Heart right ventricle (tissue), 16 donors: ENCODE results near the gene RHOG. TPM values are rescaled to one million over a fixed set of nuclear protein-coding genes. Genes with fewer than 3 reads are reported as not detected.
A peak's percentile ranks its signal among the peaks of the same experiment; 100 is the strongest.
"Not testable (repeated sequence)": the region's sequence is repeated elsewhere in the genome, so short reads cannot be mapped to it uniquely, and the experiment has no call there.

Experiments
- ATAC-seq, 8 donors: fragments of 200-7000 bp; cut with Tn5 transposase; one replicate each; pipeline ENCODE4 v1.9.1; 2020; ENCODE audit warnings: mild to moderate bottlenecking in 8 of 8, moderate library complexity in 8 of 8, moderate number of reproducible peaks in 1 of 8
- DNase-seq, 2 donors: peaks; one replicate each; pipeline ENCODE4 v3.0.0-alpha.2; 2020
- H3K27ac ChIP-seq, 10 donors: fragments of 200-600 bp; sonication (generic) in 2 of 10; one replicate each; pipeline versions ENCODE4 v1.5.0 to v1.8.0; 2020 to 2022; ENCODE audit warnings: mild to moderate bottlenecking in 3 of 10
- H3K27me3 ChIP-seq, 7 donors: fragments of 200-600 bp; one replicate each; pipeline ENCODE4 v1.8.0; 2021 to 2022; ENCODE audit warnings: mild to moderate bottlenecking in 2 of 7
- H3K36me3 ChIP-seq, 9 donors: fragments of 200-600 bp; sonication (generic) in 1 of 9; one replicate each; pipeline versions ENCODE4 v1.5.0 to v1.8.0; 2020 to 2022; ENCODE audit warnings: mild to moderate bottlenecking in 2 of 9
- H3K4me1 ChIP-seq, 9 donors: fragments of 200-600 bp; sonication (generic) in 1 of 9; one replicate each; pipeline versions ENCODE4 v1.5.0 to v1.8.0; 2020 to 2022; ENCODE audit warnings: mild to moderate bottlenecking in 4 of 9
- H3K4me3 ChIP-seq, 10 donors: fragments of 200-600 bp; sonication (generic) in 2 of 10; one replicate each; pipeline versions ENCODE4 v1.5.0 to v1.8.0; 2020 to 2022; ENCODE audit warnings: mild to moderate bottlenecking in 7 of 10, moderate library complexity in 2 of 10
- H3K9me3 ChIP-seq, 11 donors: fragments of 200-600 bp in 10 of 11; sonication (generic) in 2 of 11; one replicate each; pipeline versions ENCODE4 v1.5.0 to v1.8.0; 2013 to 2022; ENCODE audit warnings: mild to moderate bottlenecking in 2 of 11, control low read depth in 1 of 11, moderate library complexity in 1 of 11
- WGBS, 2 donors: extraction: QIAGEN DNeasy Blood & Tissue Kit; methylation state at CpG; one replicate each; pipeline ENCODE4 v1.1.7; 2013; ENCODE audit warnings: inconsistent platforms in 1 of 2; 5-methylcytosine and 5-hydroxymethylcytosine counted together
- intact Hi-C, 10 donors: fragments of 100-400 bp; cut with DNase I; formaldehyde crosslinking; loops; one replicate each; pipeline versions ENCODE4 v1.11.1 to v1.14.2; 2022
- polyA plus RNA-seq, 2 donors: library from polyadenylated mRNA; stranded (reverse); fragments of 200-250 nt; gene quantifications; one replicate each; pipeline ENCODE4 v1.2.3, GENCODE V29; 2013
- total RNA-seq, 10 donors: library from RNA; stranded (reverse); fragmentation: NEBNext Ultra II Directional in 3 of 10; extraction: Animal tissue kit (Norgen Biotek cat#: 25700) in 3 of 10; gene quantifications; one replicate each; pipeline versions ENCODE4 v1.2.1 to v1.2.4, GENCODE V29; 2021 to 2023
- TF ChIP-seq, protein P1 (sequence below), 9 donors: fragments of 200-600 bp; sonication (generic) in 2 of 9; IDR thresholded peaks; one replicate each; pipeline versions ENCODE4 v1.5.0 to v1.8.0; 2021 to 2022; ENCODE audit warnings: antibody characterized with exemption in 9 of 9, mild to moderate bottlenecking in 5 of 9, moderate library complexity in 1 of 9
- donor health status: Arrhythmogenic right ventricular cardiomyopathy.
- donor health status: ischemic (EF 13 %, LVEDD 7.1; RV severe dilation, severe dysfunction).
- donor health status: healthy with polysubstance abuse.
- donor health status: DM: no; HTN: yes; CAD: no.
- donor health status: DM: no; HTN: no; CAD: no.
- donor health status: ischemic (EF 25% LVEDD 6.9; RV normal size, moderate dysfunction).
- donor health status: ischemic (EF 25% LVEDD 5.7; RV mildly dilated, moderate dysfunction).
- donor health status: healthy.
- donor health status: DM: yes; HTN: yes; CAD: no.
- donor health status: Ischemic cardiomyopathy.
- donor health status: ischemic (EF 35%, LVEDD 5.7; RV mildly dilated, moderate dysfunction).
- donor health status: nonischemic (EF 11% LVEDD 7.7; RV severe dilation, severe dysfunction).
- donor health status: DM: yes; HTN: yes; CAD: no.
- donor health status: PGD.
- donor health status: ischemic (EF 29% LVEDD 5.4; RV normal size, mild dysfunction).
- donor health status: nonischemic (EF 23%, LVEDD 6.1; RV moderate dilation, normal function).

RHOG gene
- total and polyA plus RNA-seq, 12 donors = 15.3 to 55.7 (median 20.5) TPM

DNA sequence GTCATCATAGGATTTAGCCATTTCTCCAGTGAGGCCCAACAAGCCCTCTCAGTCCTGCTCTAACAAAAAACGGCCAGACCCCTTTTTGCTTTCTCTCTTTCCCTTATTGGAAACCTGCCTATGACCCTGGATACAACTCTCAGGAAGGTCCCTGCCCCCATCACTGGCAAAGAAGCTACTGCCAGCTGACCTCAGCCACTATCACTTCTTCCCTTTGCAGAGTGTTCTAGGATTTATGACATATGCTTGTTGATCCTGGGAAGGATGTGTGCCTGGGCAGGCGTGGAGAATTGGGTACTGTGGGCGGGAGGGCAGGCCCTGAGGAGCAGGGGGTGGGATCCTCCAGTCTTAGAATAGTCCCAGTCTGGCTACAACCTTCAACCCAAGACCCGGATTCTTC is 24.9 kb downstream of the RHOG start:
- WGBS, 2 donors = 76 to 81% methylated on average over 4 of the region's 4 CpGs
- peak overlapping the region in 8 of 10 donors; percentile 20 to 68 (median 62) for H3K27ac ChIP-seq
- no peak overlapping the region for H3K4me3 ChIP-seq
- H3K4me1 ChIP-seq = peaks cover 0 to 44% (median 7%) of the 10 kb centered on the region in 9 donors
- H3K27me3 ChIP-seq = no peaks in the 10 kb centered on the region
- no peak for DNase-seq
- intact Hi-C loops = no loop called here
- H3K36me3 ChIP-seq = peaks cover 0 to 7% (median 0%) of the 10 kb centered on the region in 9 donors
- TF ChIP-seq, protein P1, sequence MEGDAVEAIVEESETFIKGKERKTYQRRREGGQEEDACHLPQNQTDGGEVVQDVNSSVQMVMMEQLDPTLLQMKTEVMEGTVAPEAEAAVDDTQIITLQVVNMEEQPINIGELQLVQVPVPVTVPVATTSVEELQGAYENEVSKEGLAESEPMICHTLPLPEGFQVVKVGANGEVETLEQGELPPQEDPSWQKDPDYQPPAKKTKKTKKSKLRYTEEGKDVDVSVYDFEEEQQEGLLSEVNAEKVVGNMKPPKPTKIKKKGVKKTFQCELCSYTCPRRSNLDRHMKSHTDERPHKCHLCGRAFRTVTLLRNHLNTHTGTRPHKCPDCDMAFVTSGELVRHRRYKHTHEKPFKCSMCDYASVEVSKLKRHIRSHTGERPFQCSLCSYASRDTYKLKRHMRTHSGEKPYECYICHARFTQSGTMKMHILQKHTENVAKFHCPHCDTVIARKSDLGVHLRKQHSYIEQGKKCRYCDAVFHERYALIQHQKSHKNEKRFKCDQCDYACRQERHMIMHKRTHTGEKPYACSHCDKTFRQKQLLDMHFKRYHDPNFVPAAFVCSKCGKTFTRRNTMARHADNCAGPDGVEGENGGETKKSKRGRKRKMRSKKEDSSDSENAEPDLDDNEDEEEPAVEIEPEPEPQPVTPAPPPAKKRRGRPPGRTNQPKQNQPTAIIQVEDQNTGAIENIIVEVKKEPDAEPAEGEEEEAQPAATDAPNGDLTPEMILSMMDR (IDR thresholded peaks at IDR 0.05) = no peak
- H3K9me3 ChIP-seq = no peaks in the 10 kb centered on the region
- peak in 7 of 8 donors; percentile 39 to 88 (median 66) for ATAC-seq

DNA sequence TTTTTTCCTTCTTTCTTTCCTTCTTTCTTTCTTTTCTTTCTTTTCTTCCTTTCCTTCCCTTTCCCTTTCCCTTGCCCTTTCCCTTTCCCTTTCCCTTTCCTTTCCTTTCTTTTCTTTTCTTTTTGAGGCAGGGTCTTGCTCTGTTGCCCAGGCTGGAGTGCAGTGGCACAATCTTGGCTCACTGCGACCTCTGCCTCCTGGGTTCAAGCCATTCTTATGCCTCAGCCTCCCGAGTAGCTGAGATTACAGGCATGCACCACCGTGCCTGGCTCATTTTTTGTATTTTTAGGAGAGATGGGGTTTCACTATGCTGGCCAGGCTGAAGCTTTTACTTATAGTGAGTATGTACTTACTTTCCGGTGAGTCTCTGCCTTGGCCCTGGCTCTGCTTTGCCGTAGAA is 25.9 kb downstream of the RHOG start:
- H3K36me3 ChIP-seq, H3K9me3 ChIP-seq, H3K4me3 ChIP-seq, ATAC-seq, intact Hi-C loops, H3K27me3 ChIP-seq, DNase-seq: not testable (repeated sequence)
- Histone ChIP-seq H3K4me1 (peaks cover 0 to 55% (median 17%) of the 10 kb centered on the region in 9 donors), H3K27ac (peak overlapping the region in 1 of 10 donors; percentile 67)
- 95 to 96% methylated on average over 5 of the region's 5 CpGs for WGBS, 2 donors

DNA sequence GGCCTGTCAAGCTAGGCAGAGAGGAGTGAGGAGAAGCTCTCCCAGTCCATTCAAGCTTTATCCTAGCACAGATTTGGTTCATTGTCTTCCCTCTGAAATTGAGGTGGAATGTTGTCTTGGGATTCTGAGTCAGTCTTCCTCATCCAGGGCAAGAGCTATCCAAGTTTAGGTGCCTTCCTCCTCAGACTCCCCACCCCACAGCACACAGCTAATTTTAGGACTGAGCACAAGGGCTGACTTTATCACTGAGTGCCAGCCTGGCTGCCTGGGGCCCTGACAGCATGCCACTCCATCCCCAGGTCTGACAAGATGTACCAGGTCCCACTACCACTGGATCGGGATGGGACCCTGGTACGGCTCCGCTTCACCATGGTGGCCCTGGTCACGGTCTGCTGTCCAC is 29.8 kb downstream of the RHOG start:
- DNase-seq (peak in 1 of 2 donors; percentile 48), ATAC-seq (peak; percentile 44 to 79 (median 68))
- intact Hi-C loops = no loop called here
- no peaks in the 10 kb centered on the region for H3K27me3 ChIP-seq
- peaks cover 0 to 55% (median 29%) of the 10 kb centered on the region in 9 donors for H3K4me1 ChIP-seq
- peak overlapping the region in 9 of 10 donors; percentile 13 to 86 (median 76) for H3K27ac ChIP-seq
- H3K9me3 ChIP-seq = no peaks in the 10 kb centered on the region
- WGBS, 2 donors = 66 to 79% methylated on average over 4 of the region's 4 CpGs
- TF ChIP-seq, protein P1 (IDR thresholded peaks at IDR 0.05) = no peak
- H3K4me3 ChIP-seq = no peak overlapping the region
- no peaks in the 10 kb centered on the region for H3K36me3 ChIP-seq

DNA sequence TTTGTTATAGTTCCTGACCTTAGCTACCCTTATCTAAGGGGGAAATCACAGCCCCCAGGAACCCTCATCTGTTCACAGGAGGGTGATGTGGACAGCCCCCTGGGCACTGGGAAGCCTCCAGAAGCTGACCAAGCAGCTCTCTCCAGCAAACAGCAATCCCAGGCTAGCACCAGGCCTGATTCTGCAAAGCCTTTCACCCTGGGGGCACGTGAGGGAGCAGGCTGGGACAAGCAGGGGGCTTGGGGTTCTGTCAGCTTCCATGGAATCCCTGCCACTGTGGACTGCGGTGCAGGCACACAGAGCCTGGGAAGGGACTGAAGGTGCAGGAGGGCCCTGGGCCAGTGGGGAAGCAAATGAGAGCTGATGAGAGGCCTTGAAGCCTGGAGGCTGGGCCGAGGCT is 30.3 kb downstream of the RHOG start:
- intact Hi-C loops = no loop called here
- H3K27me3 ChIP-seq = no peaks in the 10 kb centered on the region
- TF ChIP-seq, protein P1 (IDR thresholded peaks at IDR 0.05) = no peak
- no peak for DNase-seq
- 70 to 76% methylated on average over 3 of the region's 3 CpGs for WGBS, 2 donors
- peak in 3 of 8 donors; percentile 8 to 20 (median 11) for ATAC-seq
- H3K36me3 ChIP-seq = no peaks in the 10 kb centered on the region
- no peak overlapping the region for H3K4me3 ChIP-seq
- H3K4me1 ChIP-seq = peaks cover 0 to 50% (median 25%) of the 10 kb centered on the region in 9 donors
- H3K9me3 ChIP-seq = no peaks in the 10 kb centered on the region
- peak overlapping the region in 9 of 10 donors; percentile 13 to 86 (median 76) for H3K27ac ChIP-seq

DNA sequence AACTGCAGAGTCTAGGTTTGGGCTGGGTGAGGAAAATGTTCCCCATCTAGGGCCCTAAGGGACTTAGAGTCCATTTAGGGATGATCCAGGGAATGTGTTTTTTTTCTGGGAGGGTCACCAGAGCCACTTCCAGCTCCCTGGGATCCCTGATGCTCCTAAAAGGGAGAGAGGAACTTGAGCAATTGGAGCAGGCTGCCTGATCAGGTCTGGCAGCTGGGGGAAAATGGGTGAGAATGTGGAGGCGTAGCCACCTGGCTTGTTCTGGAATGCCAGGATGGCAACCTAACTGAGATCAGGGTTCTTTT is 31.2 kb downstream of the RHOG start:
- intact Hi-C loops = loop anchor here in 1 of 10 donors (5.0 kb wide), 1 partner anchor 33 kb away; the partner anchor contains the start of gene RHOG
- H3K36me3 ChIP-seq = no peaks in the 10 kb centered on the region
- 95 to 100% methylated on average over 1 of the region's 1 CpG for WGBS, 2 donors
- H3K4me1 ChIP-seq = peaks cover 0 to 47% (median 25%) of the 10 kb centered on the region in 9 donors
- no peak for ATAC-seq
- no peak for DNase-seq
- no peaks in the 10 kb centered on the region for H3K27me3 ChIP-seq
- TF ChIP-seq, protein P1 (IDR thresholded peaks at IDR 0.05) = no peak
- H3K27ac ChIP-seq = peak overlapping the region in 7 of 10 donors; percentile 13 to 86 (median 76)
- no peak overlapping the region for H3K4me3 ChIP-seq
- H3K9me3 ChIP-seq = no peaks in the 10 kb centered on the region
